Activated CD8-positive, alpha-beta T cell treated with anti-CD3 and anti-CD28 coated beads for 36 hours (primary cell): ENCODE measurements around the gene PLXNC1. TPM values are rescaled to one million over a fixed set of nuclear protein-coding genes. Genes with fewer than 3 reads are reported as not detected.

Experiments
- ATAC-seq: fragments of 200-7000 bp; cut with Tn5 transposase; one replicate; pipeline ENCODE4 v1.10.0; 2021; ENCODE audit warnings: mild to moderate bottlenecking, moderate library complexity
- CTCF ChIA-PET: fragments of 350-600 bp; sonication (Branson Sonifier 250); formaldehyde crosslinking; loops from one replicate; lab custom pipeline; 2021; ENCODE audit warnings: antibody characterized with exemption; lab: Charles Lee
- POLR2A ChIA-PET: fragments of 350-600 bp; sonication (Branson Sonifier 250); formaldehyde crosslinking; loops from one replicate; lab custom pipeline; 2021; ENCODE audit warnings: antibody characterized with exemption; lab: Charles Lee
- DNase-seq: peaks from one replicate; pipeline ENCODE4 v3.0.0-alpha.2; 2020
- H3K27ac Mint-ChIP-seq: one replicate; pipeline ENCODE4 v1.8.0; 2021; ENCODE audit warnings: mild to moderate bottlenecking, mixed read lengths
- H3K27me3 Mint-ChIP-seq: one replicate; pipeline ENCODE4 v1.8.0; 2021; ENCODE audit warnings: mixed read lengths
- H3K36me3 Mint-ChIP-seq: one replicate; pipeline ENCODE4 v1.8.0; 2021; ENCODE audit warnings: low read depth, mixed read lengths
- H3K4me1 Mint-ChIP-seq: one replicate; pipeline ENCODE4 v1.8.0; 2021; ENCODE audit warnings: low read depth, mixed read lengths
- H3K4me3 Mint-ChIP-seq: one replicate; pipeline ENCODE4 v1.8.0; 2021; ENCODE audit warnings: mild to moderate bottlenecking, moderate library complexity, mixed read lengths
- H3K9me3 Mint-ChIP-seq: one replicate; pipeline ENCODE4 v1.8.0; 2021; ENCODE audit warnings: mixed read lengths
- CTCF ChIP-seq: fragments of 200-600 bp; IDR thresholded peaks from one replicate; pipeline ENCODE4 v1.8.0; 2022; ENCODE audit warnings: antibody characterized with exemption, mild to moderate bottlenecking
- intact Hi-C: fragments of 100-400 bp; cut with micrococcal nuclease; formaldehyde crosslinking; loops from one replicate; pipeline ENCODE4 v1.10.0; 2022
- total RNA-seq, 2 experiments: library from RNA; stranded (reverse); gene quantifications; one replicate each; pipeline ENCODE4 v1.2.3, GENCODE V29; 2021

PLXNC1 gene
- total RNA-seq, 2 experiments from 2014 or later, result 8.8 to 9.5 TPM

GRCh38 chr12:94222351-94223084 is 74.1 kb downstream of the PLXNC1 start:
- DNase-seq (no peak), ATAC-seq (no peak)
- H3K9me3 Mint-ChIP-seq, result no peaks in the 10 kb centered on the region
- H3K27ac Mint-ChIP-seq, result no peak overlapping the region
- no peak for TF ChIP-seq CTCF
- CTCF ChIA-PET, result interaction anchor here (1.5 kb wide), 1 partner anchor 28 kb away, joined by 3 read pairs; no protein-coding TSS in a partner anchor
- peaks cover 6% of the 10 kb centered on the region for H3K36me3 Mint-ChIP-seq
- intact Hi-C loops, result no loop called here
- H3K27me3 Mint-ChIP-seq, result no peaks in the 10 kb centered on the region
- POLR2A ChIA-PET, result interaction anchor here (0.9 to 1.4 kb wide), 2 partner anchors 10 to 14 kb away, joined by 3 to 4 read pairs; no protein-coding TSS in a partner anchor
- H3K4me1 Mint-ChIP-seq, result no peaks in the 10 kb centered on the region
- H3K4me3 Mint-ChIP-seq, result no peak overlapping the region

DNA sequence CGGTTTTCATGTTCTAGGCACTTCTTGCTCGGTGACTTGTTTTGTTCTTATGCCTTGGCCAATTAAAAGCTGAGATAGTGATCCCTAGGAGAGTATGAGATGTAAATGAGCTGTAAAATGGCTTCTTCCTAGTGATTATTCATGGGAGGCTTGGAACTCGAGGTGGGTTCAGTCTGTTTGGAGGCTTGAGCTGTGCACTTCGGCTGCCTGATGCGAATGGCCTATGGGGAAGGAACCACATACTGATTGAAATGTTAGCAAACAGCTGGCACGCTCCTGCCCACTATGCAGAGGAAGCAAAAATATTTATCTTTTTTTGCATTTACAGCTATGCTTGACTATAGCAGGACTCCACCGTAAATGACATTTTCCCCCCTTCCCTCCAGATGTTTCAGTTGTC is 75.5 kb downstream of the PLXNC1 start:
- Mint-ChIP-seq H3K9me3 (no peaks in the 10 kb centered on the region), H3K4me3 (no peak overlapping the region), H3K27ac (no peak overlapping the region), H3K36me3 (peaks cover 16% of the 10 kb centered on the region), H3K27me3 (no peaks in the 10 kb centered on the region), H3K4me1 (no peaks in the 10 kb centered on the region)
- DNase-seq, result no peak
- intact Hi-C loops, result no loop called here
- ATAC-seq, result no peak
- ChIA-PET CTCF (no interaction called here), POLR2A (interaction anchor here (0.6 kb wide), 1 partner anchor 47 kb away, joined by 4 read pairs; no protein-coding TSS in a partner anchor)
- TF ChIP-seq CTCF, result no peak

DNA sequence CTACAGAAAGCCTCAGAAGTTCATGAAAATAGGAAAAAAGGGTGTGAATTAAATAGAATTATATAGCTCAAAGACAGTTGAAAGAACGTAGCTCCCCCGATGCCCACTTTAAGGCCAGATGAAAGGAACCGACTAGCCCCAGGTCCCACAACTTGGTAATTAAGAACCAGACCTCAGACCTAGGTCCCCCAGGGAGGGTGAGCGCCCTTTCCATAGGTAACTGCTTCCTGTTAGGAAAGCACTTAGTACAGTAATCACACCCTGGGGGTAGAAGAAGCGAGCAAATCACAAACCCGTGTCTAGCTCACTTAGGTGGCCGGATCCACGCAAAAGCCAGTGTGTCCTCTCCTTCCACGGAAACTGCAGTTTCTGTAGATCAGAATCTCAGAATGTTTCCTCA is 77.1 kb downstream of the PLXNC1 start:
- H3K4me3 Mint-ChIP-seq, result no peak overlapping the region
- no peak for DNase-seq
- POLR2A ChIA-PET, result no interaction called here
- H3K4me1 Mint-ChIP-seq, result peaks cover 6% of the 10 kb centered on the region
- no peaks in the 10 kb centered on the region for H3K27me3 Mint-ChIP-seq
- H3K36me3 Mint-ChIP-seq, result peaks cover 19% of the 10 kb centered on the region
- H3K27ac Mint-ChIP-seq, result no peak overlapping the region
- CTCF ChIA-PET, result no interaction called here
- intact Hi-C loops, result no loop called here
- ATAC-seq, result no peak
- TF ChIP-seq CTCF, result no peak
- no peaks in the 10 kb centered on the region for H3K9me3 Mint-ChIP-seq

- ChIA-PET POLR2A (no interaction called here), CTCF (interaction anchor here (0.7 kb wide), 1 partner anchor 23 kb away, joined by 4 read pairs; no protein-coding TSS in a partner anchor)
- H3K27me3 Mint-ChIP-seq, result no peaks in the 10 kb centered on the region
- no peak for TF ChIP-seq CTCF
- intact Hi-C loops, result no loop called here
- no peak overlapping the region for H3K27ac Mint-ChIP-seq
- H3K9me3 Mint-ChIP-seq, result no peaks in the 10 kb centered on the region
- no peak overlapping the region for H3K4me3 Mint-ChIP-seq
- no peak for DNase-seq
- peaks cover 16% of the 10 kb centered on the region for H3K36me3 Mint-ChIP-seq
- H3K4me1 Mint-ChIP-seq, result peaks cover 11% of the 10 kb centered on the region
- no peak for ATAC-seq
Observed at GRCh38 chr12:94225947-94226630, 77.7 kb downstream of the PLXNC1 start.

GRCh38 chr12:94227066-94227465 is 78.7 kb downstream of the PLXNC1 start:
- intact Hi-C loops, result no loop called here
- Mint-ChIP-seq H3K36me3 (peaks cover 16% of the 10 kb centered on the region), H3K27ac (no peak overlapping the region), H3K4me3 (no peak overlapping the region), H3K27me3 (no peaks in the 10 kb centered on the region), H3K4me1 (peaks cover 12% of the 10 kb centered on the region), H3K9me3 (no peaks in the 10 kb centered on the region)
- POLR2A ChIA-PET, result no interaction called here
- CTCF ChIA-PET, result no interaction called here
- DNase-seq (no peak), ATAC-seq (no peak)
- no peak for TF ChIP-seq CTCF
